OCI-LY7 (cell line): ENCODE data around the gene OSBPL7. TPM values are rescaled to one million over a fixed set of nuclear protein-coding genes. Genes with fewer than 3 reads are reported as not detected.

Source experiments
- BruUV-seq: library from RNA; stranded (reverse); fragments of 400-500 nt; replicated peaks from 2 replicates; lab custom pipeline; 2021; lab: Mats Ljungman, UMichigan
- CTCF ChIA-PET: fragments of 300-600 bp; sonication (Branson Sonifier 250); formaldehyde crosslinking; loops from one replicate; lab custom pipeline; 2022; ENCODE audit warnings: antibody characterized with exemption; ENCODE audit not compliant: unreplicated experiment; lab: Charles Lee
- POLR2A ChIA-PET: fragments of 300-600 bp; sonication (Branson Sonifier 250); formaldehyde crosslinking; loops from one replicate; lab custom pipeline; 2022; ENCODE audit warnings: antibody characterized with exemption; lab: Charles Lee
- DNase-seq: peaks from one replicate; pipeline ENCODE4 v3.0.0-alpha.2; 2015; ENCODE audit warnings: low spot score
- H2AFZ ChIP-seq: fragments of 200-600 bp; sonication (generic), shearing (Covaris generic); 2 replicates; pipeline ENCODE4 v1.6.1; 2014; ENCODE audit warnings: mild to moderate bottlenecking, antibody characterized with exemption, low read length, moderate library complexity
- H3K27ac ChIP-seq: fragments of 200-600 bp; sonication (generic); 2 replicates; pipeline ENCODE4 v1.5.1; 2014; ENCODE audit warnings: mixed run types, low read depth, mild to moderate bottlenecking, moderate library complexity, low read length, inconsistent platforms; ENCODE audit not compliant: poor library complexity, severe bottlenecking
- H3K36me3 ChIP-seq: fragments of 200-600 bp; sonication (generic); 2 replicates; pipeline ENCODE4 v1.6.1; 2014; ENCODE audit warnings: mild to moderate bottlenecking, antibody characterized with exemption, low read length, moderate library complexity, mixed read lengths; ENCODE audit not compliant: insufficient read depth
- H3K4me1 ChIP-seq: fragments of 200-600 bp; sonication (generic); 2 replicates; pipeline ENCODE4 v1.5.1; 2014; ENCODE audit warnings: mild to moderate bottlenecking, low read length; ENCODE audit not compliant: insufficient read depth, poor library complexity, severe bottlenecking
- H3K4me2 ChIP-seq: fragments of 200-600 bp; sonication (generic); 2 replicates; pipeline ENCODE4 v1.6.1; 2014; ENCODE audit warnings: mild to moderate bottlenecking, low read length
- H3K4me3 ChIP-seq: fragments of 200-600 bp; sonication (generic); 2 replicates; pipeline ENCODE4 v1.5.1; 2014; ENCODE audit warnings: mild to moderate bottlenecking, low read depth, low read length; ENCODE audit not compliant: poor library complexity, severe bottlenecking
- H3K79me2 ChIP-seq: fragments of 200-600 bp; sonication (generic); 2 replicates; pipeline ENCODE4 v1.6.1; 2016; ENCODE audit warnings: low read depth, mild to moderate bottlenecking, low read length, moderate library complexity, mixed read lengths; ENCODE audit not compliant: insufficient read depth
- H3K9me2 ChIP-seq: fragments of 200-600 bp; sonication (generic); 2 replicates; pipeline ENCODE4 v1.6.1; 2016; ENCODE audit warnings: mild to moderate bottlenecking, low read length, mixed read lengths; ENCODE audit not compliant: insufficient read depth
- H3K9me3 ChIP-seq: fragments of 200-600 bp; sonication (generic); 2 replicates; pipeline ENCODE4 v1.6.1; 2014; ENCODE audit warnings: mild to moderate bottlenecking, mixed run types, low read length, mixed read lengths
- H4K20me1 ChIP-seq: fragments of 200-600 bp; sonication (generic); 2 replicates; pipeline ENCODE4 v1.6.1; 2014; ENCODE audit warnings: mild to moderate bottlenecking, antibody characterized with exemption, low read length, moderate library complexity, mixed read lengths; ENCODE audit not compliant: insufficient read depth
- EZH2phosphoT487 ChIP-seq: fragments of 200-600 bp; sonication (generic); IDR thresholded peaks from 2 replicates; pipeline ENCODE4 v1.6.1; 2018; ENCODE audit warnings: low read depth, borderline replicate concordance, mild to moderate bottlenecking, mixed run types, antibody characterized with exemption, low read length, moderate library complexity, mixed read lengths
- intact Hi-C: fragments of 100-400 bp; cut with micrococcal nuclease; formaldehyde crosslinking; loops from one replicate; pipeline ENCODE4 v1.10.0; 2022; ENCODE audit not compliant: unreplicated experiment
- total RNA-seq, 2 experiments: library from RNA; depleted of rRNA in 1 of 2; stranded (reverse); fragments of >200 nt in 1 of 2; shearing (Covaris generic) in 1 of 2; gene quantifications; 2 replicates each; pipeline ENCODE4 v1.2.3, GENCODE V29; 2014 to 2022
- TF ChIP-seq, protein P1 (sequence below): fragments of 200-600 bp; sonication (generic); conservative IDR thresholded peaks from 2 replicates; pipeline ENCODE4 v1.5.1; 2014; ENCODE audit warnings: mild to moderate bottlenecking, antibody characterized with exemption, low read length, moderate library complexity, mixed read lengths

Gene OSBPL7
- total RNA-seq, 2 experiments from 2014 or later = 24.4 to 35.7 TPM

DNA sequence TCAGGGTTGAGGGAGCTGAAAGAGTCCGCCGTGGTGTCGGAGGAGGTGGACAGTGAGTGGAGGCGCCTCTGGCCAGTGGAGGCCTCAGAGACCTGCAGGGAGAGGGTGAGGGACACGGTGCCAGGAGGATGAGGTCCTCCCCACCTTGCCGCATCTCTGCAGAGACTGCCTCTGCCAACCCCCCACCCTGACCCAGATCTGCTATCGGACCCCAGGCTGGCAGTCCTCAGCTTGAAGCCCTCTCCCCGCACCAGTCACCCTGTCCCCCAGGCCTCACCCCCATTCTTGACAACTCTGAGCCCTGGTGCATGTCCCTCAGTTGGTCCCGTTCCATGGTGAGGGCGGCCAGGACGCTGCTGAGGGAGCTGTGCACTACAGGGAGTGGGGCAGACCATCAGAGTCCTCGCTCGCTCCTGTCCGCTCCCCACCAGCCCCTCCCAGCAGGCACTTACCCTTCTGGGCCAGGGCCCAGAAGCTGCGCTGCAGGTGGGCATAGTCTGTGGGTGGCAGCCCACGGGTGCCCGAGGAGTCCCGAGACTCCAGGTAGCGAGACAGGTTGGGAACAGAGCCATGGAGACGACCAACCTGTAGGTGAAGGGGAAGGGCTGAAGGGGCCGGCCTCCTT, 5.4 kb downstream of the OSBPL7 start:
- H3K4me2 ChIP-seq = no peak overlapping the region
- H3K4me3 ChIP-seq = no peak overlapping the region
- BruUV-seq = no TSS peak
- no peak for DNase-seq
- CTCF ChIA-PET = no interaction called here
- H3K9me2 ChIP-seq = no peaks in the 10 kb centered on the region
- no peak overlapping the region for H3K27ac ChIP-seq
- no peak overlapping the region for H2AFZ ChIP-seq
- H3K9me3 ChIP-seq = no peaks in the 10 kb centered on the region
- POLR2A ChIA-PET = no interaction called here
- peaks cover 9% of the 10 kb centered on the region for H3K4me1 ChIP-seq
- TF ChIP-seq, protein P1, sequence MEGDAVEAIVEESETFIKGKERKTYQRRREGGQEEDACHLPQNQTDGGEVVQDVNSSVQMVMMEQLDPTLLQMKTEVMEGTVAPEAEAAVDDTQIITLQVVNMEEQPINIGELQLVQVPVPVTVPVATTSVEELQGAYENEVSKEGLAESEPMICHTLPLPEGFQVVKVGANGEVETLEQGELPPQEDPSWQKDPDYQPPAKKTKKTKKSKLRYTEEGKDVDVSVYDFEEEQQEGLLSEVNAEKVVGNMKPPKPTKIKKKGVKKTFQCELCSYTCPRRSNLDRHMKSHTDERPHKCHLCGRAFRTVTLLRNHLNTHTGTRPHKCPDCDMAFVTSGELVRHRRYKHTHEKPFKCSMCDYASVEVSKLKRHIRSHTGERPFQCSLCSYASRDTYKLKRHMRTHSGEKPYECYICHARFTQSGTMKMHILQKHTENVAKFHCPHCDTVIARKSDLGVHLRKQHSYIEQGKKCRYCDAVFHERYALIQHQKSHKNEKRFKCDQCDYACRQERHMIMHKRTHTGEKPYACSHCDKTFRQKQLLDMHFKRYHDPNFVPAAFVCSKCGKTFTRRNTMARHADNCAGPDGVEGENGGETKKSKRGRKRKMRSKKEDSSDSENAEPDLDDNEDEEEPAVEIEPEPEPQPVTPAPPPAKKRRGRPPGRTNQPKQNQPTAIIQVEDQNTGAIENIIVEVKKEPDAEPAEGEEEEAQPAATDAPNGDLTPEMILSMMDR = no peak
- no peak for TF ChIP-seq EZH2phosphoT487
- peaks cover 12% of the 10 kb centered on the region; the same call in 1 of the 2 replicates for H3K36me3 ChIP-seq
- H3K79me2 ChIP-seq = peaks cover 4% of the 10 kb centered on the region; the same call in 1 of the 2 replicates
- H4K20me1 ChIP-seq = no peaks in the 10 kb centered on the region
- intact Hi-C loops = no loop called here

DNA sequence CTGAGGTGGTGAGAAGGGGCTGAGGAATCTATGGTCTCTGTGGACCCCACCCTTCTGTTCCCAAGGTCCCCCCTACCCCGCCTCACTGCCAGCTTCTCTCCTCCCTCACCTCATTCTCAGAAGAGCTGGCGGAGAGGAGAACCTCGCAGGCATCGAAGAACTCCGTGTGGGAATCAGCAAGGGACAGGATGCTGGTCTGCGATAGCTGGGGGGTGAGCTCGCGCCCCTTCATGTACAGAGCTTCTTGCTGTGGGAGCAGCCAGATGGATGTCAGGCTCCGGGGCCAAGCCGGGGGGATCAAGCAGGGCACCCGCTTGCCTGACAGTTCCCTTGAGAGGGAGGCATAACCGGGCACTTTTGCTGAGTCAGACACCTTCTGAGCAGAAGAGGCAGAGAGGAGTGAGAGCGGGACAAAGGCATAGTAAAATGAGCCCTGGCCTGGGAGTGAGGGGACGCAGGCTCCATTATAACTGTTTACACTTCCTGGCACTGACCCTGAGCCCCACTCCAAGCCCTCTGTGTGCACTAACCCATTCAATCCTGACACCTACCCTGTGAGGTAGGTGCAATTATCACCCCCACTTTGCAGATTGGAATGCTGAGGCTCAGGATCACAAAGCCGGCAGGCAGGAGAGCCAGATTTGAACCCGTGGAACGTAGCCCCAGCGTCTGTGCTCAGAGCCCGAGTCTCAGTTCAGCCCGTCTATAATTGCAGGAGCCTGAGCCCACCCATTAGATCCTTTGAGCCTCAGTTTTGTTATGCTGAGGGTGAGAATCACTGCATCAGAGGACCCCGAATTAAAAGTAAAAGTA, 6.3 kb downstream of the OSBPL7 start:
- intact Hi-C loops = no loop called here
- H3K79me2 ChIP-seq = no peaks in the 10 kb centered on the region
- no peak overlapping the region for H2AFZ ChIP-seq
- CTCF ChIA-PET = no interaction called here
- no peaks in the 10 kb centered on the region for H3K9me3 ChIP-seq
- H3K4me1 ChIP-seq = peaks cover 2% of the 10 kb centered on the region
- no peak overlapping the region for H3K4me3 ChIP-seq
- no peak overlapping the region for H3K4me2 ChIP-seq
- no peak overlapping the region for H3K27ac ChIP-seq
- H4K20me1 ChIP-seq = no peaks in the 10 kb centered on the region
- no peak for DNase-seq
- POLR2A ChIA-PET = no interaction called here
- peaks cover 14% of the 10 kb centered on the region; the same call in 1 of the 2 replicates for H3K36me3 ChIP-seq
- H3K9me2 ChIP-seq = no peaks in the 10 kb centered on the region
- TF ChIP-seq, protein P1 = no peak
- TF ChIP-seq EZH2phosphoT487 = no peak
- BruUV-seq = no TSS peak
